Measurements from ENCODE around the gene VAV1. TPM values are rescaled to one million over a fixed set of nuclear protein-coding genes. Genes with fewer than 3 reads are reported as not detected.

The VAV1 gene
- total and polyA plus RNA-seq, 2 experiments from 2014 or later = 0.82 to 1.8 TPM

DNA sequence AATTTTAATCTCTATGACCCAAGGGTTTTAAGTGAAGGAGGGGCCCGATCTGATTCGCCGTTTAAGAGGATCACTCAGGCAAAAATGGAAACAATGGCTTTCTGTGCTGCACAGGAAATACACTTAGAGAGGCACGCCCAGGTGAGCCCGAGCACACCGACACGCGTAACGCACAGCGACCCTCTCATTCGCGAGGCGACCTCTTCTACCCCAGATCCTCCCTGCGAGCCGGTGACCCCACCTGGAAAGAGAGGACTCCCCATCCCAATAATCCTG, 5.5 kb upstream of the VAV1 start (continued):
- TF ChIP-seq, protein P1, sequence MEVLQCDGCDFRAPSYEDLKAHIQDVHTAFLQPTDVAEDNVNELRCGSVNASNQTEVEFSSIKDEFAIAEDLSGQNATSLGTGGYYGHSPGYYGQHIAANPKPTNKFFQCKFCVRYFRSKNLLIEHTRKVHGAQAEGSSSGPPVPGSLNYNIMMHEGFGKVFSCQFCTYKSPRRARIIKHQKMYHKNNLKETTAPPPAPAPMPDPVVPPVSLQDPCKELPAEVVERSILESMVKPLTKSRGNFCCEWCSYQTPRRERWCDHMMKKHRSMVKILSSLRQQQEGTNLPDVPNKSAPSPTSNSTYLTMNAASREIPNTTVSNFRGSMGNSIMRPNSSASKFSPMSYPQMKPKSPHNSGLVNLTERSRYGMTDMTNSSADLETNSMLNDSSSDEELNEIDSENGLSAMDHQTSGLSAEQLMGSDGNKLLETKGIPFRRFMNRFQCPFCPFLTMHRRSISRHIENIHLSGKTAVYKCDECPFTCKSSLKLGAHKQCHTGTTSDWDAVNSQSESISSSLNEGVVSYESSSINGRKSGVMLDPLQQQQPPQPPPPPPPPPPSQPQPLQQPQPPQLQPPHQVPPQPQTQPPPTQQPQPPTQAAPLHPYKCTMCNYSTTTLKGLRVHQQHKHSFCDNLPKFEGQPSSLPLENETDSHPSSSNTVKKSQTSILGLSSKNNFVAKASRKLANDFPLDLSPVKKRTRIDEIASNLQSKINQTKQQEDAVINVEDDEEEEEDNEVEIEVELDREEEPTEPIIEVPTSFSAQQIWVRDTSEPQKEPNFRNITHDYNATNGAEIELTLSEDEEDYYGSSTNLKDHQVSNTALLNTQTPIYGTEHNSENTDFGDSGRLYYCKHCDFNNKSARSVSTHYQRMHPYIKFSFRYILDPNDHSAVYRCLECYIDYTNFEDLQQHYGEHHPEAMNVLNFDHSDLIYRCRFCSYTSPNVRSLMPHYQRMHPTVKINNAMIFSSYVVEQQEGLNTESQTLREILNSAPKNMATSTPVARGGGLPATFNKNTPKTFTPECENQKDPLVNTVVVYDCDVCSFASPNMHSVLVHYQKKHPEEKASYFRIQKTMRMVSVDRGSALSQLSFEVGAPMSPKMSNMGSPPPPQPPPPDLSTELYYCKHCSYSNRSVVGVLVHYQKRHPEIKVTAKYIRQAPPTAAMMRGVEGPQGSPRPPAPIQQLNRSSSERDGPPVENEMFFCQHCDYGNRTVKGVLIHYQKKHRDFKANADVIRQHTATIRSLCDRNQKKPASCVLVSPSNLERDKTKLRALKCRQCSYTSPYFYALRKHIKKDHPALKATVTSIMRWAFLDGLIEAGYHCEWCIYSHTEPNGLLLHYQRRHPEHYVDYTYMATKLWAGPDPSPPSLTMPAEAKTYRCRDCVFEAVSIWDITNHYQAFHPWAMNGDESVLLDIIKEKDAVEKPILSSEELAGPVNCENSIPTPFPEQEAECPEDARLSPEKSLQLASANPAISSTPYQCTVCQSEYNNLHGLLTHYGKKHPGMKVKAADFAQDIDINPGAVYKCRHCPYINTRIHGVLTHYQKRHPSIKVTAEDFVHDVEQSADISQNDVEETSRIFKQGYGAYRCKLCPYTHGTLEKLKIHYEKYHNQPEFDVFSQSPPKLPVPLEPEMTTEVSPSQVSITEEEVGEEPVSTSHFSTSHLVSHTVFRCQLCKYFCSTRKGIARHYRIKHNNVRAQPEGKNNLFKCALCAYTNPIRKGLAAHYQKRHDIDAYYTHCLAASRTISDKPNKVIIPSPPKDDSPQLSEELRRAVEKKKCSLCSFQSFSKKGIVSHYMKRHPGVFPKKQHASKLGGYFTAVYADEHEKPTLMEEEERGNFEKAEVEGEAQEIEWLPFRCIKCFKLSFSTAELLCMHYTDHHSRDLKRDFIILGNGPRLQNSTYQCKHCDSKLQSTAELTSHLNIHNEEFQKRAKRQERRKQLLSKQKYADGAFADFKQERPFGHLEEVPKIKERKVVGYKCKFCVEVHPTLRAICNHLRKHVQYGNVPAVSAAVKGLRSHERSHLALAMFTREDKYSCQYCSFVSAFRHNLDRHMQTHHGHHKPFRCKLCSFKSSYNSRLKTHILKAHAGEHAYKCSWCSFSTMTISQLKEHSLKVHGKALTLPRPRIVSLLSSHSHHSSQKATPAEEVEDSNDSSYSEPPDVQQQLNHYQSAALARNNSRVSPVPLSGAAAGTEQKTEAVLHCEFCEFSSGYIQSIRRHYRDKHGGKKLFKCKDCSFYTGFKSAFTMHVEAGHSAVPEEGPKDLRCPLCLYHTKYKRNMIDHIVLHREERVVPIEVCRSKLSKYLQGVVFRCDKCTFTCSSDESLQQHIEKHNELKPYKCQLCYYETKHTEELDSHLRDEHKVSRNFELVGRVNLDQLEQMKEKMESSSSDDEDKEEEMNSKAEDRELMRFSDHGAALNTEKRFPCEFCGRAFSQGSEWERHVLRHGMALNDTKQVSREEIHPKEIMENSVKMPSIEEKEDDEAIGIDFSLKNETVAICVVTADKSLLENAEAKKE (CRISPR knock-in tag; IDR thresholded peaks at IDR 0.05) = no peak
- no peak for TF ChIP-seq REST (IDR thresholded peaks at IDR 0.05; ENCODE audit: unreplicated experiment)
- no peak for TF ChIP-seq POLR2AphosphoS5 (IDR thresholded peaks at IDR 0.05; ENCODE audit: low read depth)
- no peak for TF ChIP-seq CREB1 (CRISPR knock-in tag; IDR thresholded peaks at IDR 0.05; ENCODE audit: low read depth)
- TF ChIP-seq STAT1 (IDR thresholded peaks at IDR 0.05; ENCODE audit: unreplicated experiment) = no peak
- no peak for TF ChIP-seq ZNF331 (CRISPR knock-in tag; IDR thresholded peaks at IDR 0.05; ENCODE audit: low read depth)

Data from GM23338 (cell line).